ENCODE data around the gene IFIT1B.
"Not testable (repeated sequence)": the region's sequence is repeated elsewhere in the genome, so short reads cannot be mapped to it uniquely, and the experiment has no call there.

Gene IFIT1B

GRCh38 chr10:89348975-89349374, 28.9 kb upstream of the IFIT1B start:
- DNase-seq, result no peak

DNA sequence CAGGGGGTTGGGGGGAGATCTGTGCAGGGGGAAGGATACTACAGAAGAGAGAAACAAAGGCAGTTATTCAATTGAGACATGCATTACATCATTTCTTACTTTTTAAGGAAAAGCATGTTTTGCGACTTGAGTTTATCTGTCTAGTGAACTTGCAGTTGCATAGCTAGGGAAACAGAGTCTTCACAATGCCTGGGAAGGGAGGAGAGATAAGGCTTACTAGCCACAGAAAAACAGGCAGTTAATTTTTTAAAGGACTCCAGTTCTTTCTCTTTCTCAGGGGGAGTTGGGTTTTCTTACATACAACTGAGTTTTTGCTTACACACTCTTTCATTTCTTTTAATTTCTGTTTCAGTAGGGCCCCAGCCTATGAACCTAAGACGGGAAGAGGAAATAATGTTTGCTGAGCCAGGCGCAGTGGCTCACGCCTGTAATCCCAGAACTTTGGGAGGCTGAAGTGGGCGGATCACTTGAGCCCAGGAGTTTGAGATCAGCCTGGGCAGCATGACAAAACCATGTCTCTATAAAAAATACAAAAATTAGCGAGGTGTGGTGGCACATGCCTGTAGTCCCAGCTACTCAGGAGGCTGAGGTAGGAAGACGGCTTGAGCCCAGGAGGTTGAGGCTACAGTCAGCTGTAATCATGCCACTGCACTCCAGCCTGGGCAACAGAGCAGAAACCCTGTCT, 27.1 kb upstream of the IFIT1B start:
- DNase-seq, result not testable (repeated sequence)

- DNase-seq, result no peak
These were observed 26.5 kb upstream of the IFIT1B start for GRCh38 chr10:89351412-89351779.

DNA sequence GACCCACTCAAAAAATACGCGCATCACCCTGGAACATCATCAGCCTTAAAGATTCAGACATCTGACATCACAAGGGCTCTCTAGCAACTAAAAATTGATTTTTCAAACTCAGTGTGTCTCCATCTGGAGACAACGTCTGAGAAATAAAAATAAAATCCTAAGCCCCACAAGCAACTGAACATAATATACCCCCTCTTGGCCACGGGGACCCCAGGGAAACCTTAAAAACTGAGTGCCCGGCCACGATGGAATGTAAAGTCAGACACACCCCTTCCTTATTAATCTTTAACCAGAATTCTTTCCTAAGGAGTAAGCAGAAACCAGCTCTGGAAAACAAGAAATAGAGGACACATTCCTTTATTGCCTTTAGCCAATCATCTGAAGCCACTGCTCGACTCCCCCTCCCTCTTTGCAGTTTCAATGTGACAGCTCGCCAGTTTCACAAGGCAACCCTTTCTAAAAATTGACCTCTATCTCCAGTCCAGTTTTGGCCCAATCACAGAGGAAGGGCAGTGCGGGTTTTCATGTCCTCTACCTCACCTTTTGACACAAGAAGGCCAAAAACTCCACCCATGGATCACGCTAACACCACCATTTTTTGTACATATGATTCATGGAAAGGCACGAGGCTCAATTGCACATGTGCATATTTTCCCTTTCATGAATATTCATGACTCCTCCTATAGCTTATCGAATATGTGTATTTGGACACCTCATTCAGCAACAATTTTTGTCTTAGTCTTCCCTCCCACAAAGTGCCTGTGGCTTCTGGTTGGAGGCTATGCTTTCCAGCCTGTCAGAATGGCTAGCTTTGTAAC, 25.9 kb upstream of the IFIT1B start:
- DNase-seq, result no peak

GRCh38 chr10:89352802-89353201, 25.1 kb upstream of the IFIT1B start:
- DNase-seq, result no peak

DNA sequence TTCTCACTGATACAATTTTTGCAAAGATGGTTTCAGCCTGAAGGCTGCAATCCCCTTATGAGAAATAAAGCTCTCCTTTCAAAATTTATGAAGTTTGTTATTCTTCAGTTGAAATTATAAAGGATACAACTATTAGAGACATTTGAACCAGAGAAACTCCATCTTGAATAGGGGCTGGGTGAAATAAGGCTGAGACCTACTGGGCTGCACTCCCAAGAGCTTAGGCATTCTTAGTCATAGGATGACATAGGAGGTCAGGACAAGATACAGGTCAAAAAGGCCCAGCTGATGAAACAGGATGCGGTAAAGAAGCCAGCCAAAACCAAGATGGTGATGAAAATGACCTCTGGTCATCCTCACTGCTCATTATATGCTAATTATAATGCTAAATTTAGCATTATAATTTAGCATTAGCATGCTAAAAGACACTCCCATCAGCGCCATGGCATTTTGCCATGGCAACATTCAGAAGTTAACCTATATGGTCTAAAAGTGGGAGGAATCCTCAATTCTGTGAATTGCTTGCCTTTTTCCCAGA, 22.4 kb upstream of the IFIT1B start:
- DNase-seq, result no peak

- no peak for DNase-seq
These were observed 20.8 kb upstream of the IFIT1B start for GRCh38 chr10:89357096-89357495.

GRCh38 chr10:89357975-89358374, 19.9 kb upstream of the IFIT1B start:
- DNase-seq, result no peak

DNA sequence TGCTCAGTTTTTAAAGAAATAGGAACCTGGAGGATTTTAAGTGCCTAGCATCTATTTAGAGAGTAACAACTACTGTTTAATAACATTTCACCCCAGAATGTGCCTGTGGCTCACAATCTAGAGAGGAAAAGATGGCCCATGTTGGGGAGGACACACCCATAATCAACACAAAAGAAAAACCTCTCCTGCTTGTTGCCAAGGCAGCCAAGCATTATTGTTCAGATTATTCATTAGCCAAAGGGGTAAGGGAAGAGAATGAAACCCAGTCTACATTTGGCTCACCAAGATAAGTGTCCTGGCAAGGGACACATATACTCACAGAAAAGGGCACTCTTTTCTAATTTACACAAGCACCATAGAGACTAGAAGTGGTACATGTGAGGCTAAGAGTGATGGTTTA, 17.7 kb upstream of the IFIT1B start:
- no peak for DNase-seq

DNA sequence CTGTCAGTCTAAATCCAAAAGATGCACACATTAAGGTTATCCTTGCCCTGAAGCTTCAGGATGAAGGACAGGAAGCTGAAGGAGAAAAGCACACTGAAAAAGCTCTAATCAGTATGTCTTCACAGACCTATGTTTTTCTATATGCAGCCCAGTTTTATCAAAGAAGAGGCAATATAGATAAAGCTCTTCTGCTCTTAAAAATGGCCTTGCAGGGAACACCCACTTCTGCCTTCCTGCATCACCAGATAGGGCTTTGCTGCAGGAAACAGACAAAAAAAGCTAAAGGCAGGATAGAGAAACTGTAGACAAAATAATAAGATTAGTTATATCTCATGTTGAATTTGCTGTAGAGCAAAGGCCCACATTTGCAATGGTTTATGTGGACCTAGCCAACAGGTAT, 14.9 kb upstream of the IFIT1B start:
- no peak for DNase-seq

DNA sequence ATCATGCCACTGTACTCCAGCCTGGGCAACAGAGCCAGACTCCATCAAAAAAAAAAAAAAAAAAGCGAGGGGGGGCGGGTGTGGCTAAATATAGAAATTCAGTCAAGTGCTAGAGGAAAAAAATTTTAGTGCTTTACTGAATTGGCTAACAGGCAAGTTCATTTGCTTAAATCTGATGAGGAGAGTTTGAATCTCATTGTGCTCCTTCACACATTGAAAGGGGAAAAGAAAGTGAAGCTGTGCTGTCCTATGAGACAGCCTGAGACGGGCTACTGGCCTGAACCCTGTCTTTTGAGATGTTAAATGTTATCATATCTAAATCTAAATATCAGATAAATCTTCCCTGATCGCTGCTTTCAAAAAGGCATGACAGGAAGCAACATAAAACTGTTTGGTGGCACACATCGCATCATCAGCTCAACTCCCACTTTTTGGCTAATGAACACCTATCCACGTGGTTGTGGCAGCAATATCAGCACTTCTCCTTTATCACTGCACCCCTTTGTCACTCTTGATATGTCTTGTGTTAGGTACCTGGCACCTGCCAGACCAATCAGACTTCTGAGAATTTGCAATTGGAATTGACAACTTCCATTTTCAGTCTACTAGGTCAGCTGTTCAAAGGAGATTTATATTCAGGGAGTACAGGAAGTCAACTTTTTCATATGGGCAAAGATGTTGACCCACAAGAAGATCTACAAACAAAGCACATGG, 14.0 kb upstream of the IFIT1B start:
- no peak for DNase-seq

GRCh38 chr10:89364531-89364930, 13.3 kb upstream of the IFIT1B start:
- DNase-seq, result no peak

DNA sequence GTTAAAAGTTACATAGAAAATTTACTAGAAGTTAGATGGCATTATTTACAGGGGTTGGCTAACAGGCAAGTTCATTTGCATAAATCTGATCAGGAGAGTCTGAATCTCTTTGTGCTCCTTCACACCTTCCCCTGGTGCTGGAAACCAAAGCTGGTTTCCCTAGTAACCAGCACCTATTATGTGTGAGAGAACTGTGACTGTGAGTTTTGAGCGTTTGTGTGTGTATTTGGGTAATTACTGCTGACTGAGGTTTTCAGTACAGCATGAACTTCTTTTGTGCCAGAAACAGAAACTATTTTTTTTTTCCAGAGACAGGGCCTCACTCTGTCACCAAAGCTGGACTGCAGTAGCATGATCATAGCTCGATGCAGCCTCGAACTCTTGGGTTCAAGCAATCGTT, 10.3 kb upstream of the IFIT1B start:
- peak; percentile 70 for DNase-seq

- no peak for DNase-seq
These were observed 9.7 kb upstream of the IFIT1B start for GRCh38 chr10:89368129-89368528.

DNA sequence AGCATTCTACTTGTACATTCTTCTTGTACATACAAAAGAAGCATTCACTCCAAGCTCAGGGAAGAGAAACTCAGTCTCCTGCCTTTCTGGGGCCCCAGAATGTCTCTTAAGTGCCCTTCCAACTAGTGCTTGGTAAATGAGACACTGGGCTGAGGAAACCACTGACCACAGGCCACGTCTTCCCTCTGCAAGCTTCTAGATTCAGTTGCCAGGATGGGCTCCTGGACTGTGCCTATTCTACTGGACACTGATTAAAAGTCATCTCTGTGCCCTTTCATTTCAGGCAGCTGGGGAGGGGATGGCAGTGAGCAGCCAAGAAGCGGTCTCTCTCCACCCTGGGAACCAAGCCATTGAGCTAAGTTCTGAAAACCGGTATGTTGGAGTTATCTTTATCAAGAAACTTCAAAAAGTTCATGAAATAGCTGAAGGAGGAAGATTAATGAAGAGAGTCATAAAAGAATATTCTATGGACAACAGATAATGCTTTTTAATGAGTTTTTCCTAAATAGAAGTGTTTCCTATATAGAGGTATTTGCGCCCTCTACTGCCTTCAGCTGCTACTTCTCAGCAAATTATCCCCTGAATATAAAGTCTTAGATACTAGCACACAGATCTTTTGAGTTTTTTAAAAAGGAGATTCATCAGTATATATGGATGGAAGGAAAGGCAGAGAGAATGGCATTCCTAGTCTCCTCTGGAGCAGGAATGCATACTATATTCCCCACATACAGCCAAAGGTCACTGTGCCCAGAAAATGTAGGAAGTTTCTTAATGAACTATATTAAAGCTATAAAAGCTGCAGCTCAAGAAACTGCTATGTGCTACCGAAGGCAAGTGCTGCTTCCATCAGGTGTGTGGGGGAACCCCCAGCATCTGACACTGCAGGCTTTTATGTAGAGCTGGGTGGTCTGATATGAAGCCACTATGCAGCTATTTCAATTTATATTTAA, 8.4 kb upstream of the IFIT1B start:
- peak; percentile 22 for DNase-seq

DNA sequence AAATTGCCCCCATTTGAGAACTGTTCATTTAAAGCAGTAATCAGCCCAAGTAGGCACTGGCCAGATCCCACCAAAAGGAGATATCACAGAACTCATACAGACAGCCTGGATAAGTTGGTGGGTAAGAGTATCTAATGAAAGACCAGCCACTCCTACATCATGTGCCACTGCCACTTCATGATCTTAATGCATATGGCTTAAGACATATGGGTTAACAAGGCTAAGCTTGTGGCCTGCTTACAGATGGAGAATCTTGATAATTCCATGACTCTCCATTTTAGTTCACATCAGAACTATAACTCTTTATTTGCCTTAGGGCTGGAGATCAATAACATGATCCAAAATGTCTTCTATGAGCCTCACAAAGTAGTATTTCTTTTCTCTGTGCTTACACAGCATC, 6.8 kb upstream of the IFIT1B start:
- no peak for DNase-seq

GRCh38 chr10:89371987-89372386, 5.9 kb upstream of the IFIT1B start:
- DNase-seq, result no peak

DNA sequence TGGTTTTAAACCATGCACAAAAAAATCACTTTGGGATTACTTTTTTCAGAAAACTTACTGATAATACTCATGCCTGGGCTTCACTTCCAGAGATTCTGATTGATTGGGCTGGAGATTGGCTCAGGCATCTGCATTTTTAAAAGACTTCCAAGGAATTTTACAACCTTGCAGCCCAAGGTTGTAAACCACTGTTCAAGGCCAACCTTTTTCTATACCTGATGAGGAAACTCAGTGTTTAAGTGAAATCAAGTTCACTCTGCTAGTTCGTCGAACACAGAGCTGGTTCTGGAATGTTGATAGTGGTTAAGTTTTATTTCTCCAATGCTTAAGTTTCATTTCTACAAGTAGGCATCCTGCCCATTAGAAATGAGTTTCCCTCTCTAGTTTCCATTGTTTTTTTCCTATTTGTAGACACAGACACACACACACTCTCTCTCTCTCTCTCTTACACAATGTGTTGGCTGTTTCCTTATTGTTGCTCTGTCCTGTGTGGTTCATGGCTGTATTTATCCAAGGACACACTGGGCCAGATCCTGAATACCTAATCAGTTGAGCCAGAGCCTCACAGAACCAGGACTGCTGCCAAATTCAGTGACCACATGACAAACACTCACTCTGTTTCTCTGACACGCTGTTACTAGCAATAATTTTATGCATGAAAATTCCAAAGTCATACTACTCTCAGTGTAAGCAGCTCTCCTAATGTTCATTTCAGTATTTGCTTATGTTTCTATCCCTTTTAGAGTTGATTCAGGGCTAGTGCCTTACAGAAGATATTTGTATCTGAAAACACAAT, 3.7 kb upstream of the IFIT1B start:
- DNase-seq, result no peak

DNA sequence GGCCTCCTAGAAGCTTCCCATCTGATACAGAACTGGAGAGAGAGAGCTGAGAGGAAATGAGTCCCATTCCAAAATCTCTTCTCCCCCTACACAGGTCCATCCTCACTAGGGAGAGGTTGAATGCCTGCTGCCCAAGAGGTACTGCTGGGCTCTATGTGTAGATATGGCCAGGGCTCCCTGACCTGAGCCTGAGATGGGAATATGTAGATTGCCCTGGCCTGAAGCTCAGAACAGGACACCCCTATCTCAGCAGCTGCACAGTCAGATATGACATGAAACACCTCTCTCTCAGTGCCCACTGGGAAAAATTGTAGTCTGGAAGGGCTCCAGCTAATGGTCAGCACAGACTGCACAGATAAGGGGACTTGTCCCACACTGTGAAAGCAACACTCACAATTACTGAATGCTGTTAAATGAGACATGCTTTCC, 3.1 kb upstream of the IFIT1B start:
- DNase-seq, result no peak

GRCh38 chr10:89379103-89379502, 1.2 kb downstream of the IFIT1B start:
- DNase-seq, result no peak

- DNase-seq, result no peak
These were observed 4.9 kb downstream of the IFIT1B start for GRCh38 chr10:89382757-89383156.

All from CD4-positive, alpha-beta T cell treated with Interleukin-4 for 4 hours (primary cell).